ENCODE data around the gene PRCC. TPM values are rescaled to one million over a fixed set of nuclear protein-coding genes. Genes with fewer than 3 reads are reported as not detected.

The PRCC gene
- total and polyA plus RNA-seq, 2 of the 13 experiments (the other 11 are each of a cell fraction or from before 2014, with no cell fraction given) = 24.2 to 40.5 TPM

- TF ChIP-seq ZBTB34 (CRISPR knock-in tag; IDR thresholded peaks at IDR 0.05) (no peak), ZNF580 (CRISPR knock-in tag; IDR thresholded peaks at IDR 0.05; ENCODE audit: borderline replicate concordance, low read depth) (0 out of 2 replicates have a peak, but pooled peaks have one; percentile 10), SPEN (CRISPR knock-in tag; IDR thresholded peaks at IDR 0.05; ENCODE audit: low read depth) (no peak; the same call in 1 of the 2 replicates), ZNF543 (CRISPR knock-in tag; IDR thresholded peaks at IDR 0.05) (no peak), JARID2 (CRISPR knock-in tag; IDR thresholded peaks at IDR 0.05; ENCODE audit: insufficient replicate concordance) (no peak), ZNF720 (CRISPR knock-in tag; IDR thresholded peaks at IDR 0.05) (no peak), PAX8 (CRISPR knock-in tag; IDR thresholded peaks at IDR 0.05; ENCODE audit: borderline replicate concordance) (no peak), SIX1 (CRISPR knock-in tag; IDR thresholded peaks at IDR 0.05; ENCODE audit: borderline replicate concordance) (no peak), ZNF275 (CRISPR knock-in tag; IDR thresholded peaks at IDR 0.05; ENCODE audit: borderline replicate concordance) (no peak), ZNF431 (CRISPR knock-in tag; IDR thresholded peaks at IDR 0.05; ENCODE audit: borderline replicate concordance, low read depth) (no peak), TOE1 (CRISPR knock-in tag; IDR thresholded peaks at IDR 0.05) (no peak), SNAPC4 (CRISPR knock-in tag; IDR thresholded peaks at IDR 0.05) (no peak), RXRB (CRISPR knock-in tag; IDR thresholded peaks at IDR 0.05; ENCODE audit: borderline replicate concordance) (peak; percentile 42; the same call in 1 of the 2 replicates), TERF1 (CRISPR knock-in tag; IDR thresholded peaks at IDR 0.05) (no peak), DNMT3B (CRISPR knock-in tag; conservative IDR thresholded peaks at IDR 0.05) (no peak), ZNF562 (CRISPR knock-in tag; IDR thresholded peaks at IDR 0.05; ENCODE audit: borderline replicate concordance) (no peak), CCDC6 (CRISPR knock-in tag; IDR thresholded peaks at IDR 0.05) (no peak), HOXD1 (CRISPR knock-in tag; IDR thresholded peaks at IDR 0.05) (no peak), POLR2G (IDR thresholded peaks at IDR 0.05; ENCODE audit: low read depth, low read length) (peak; percentile 67), MAFG (CRISPR knock-in tag; IDR thresholded peaks at IDR 0.05) (no peak)
These were observed 17.8 kb upstream of the PRCC start (continued) for GRCh38 chr1:156749419-156750118.
